K562 (cell line): ENCODE results near the gene STPG4. TPM values are rescaled to one million over a fixed set of nuclear protein-coding genes. Genes with fewer than 3 reads are reported as not detected.

Experiments used
- BHLHE40 ChIP-seq: IDR thresholded peaks from 2 replicates; pipeline ENCODE4 v1.6.1; 2011; ENCODE audit warnings: low read length, improper control_type of control experiment
- DACH1 ChIP-seq: fragments of 450-650 bp; IDR thresholded peaks from 2 replicates; pipeline ENCODE4 v1.6.1; 2018; ENCODE audit not compliant: partially characterized antibody
- FOXM1 ChIP-seq, 2 experiments: fragments of 450-650 bp in 1 of 2; sonication (generic) in 1 of 2; formaldehyde crosslinking in 1 of 2; IDR thresholded peaks; 2 replicates each; pipeline versions ENCODE4 v1.6.1 to v1.9.0; 2017 to 2022; ENCODE audit warnings: low read depth in 2 of 2, mild to moderate bottlenecking in 2 of 2, missing genetic modification reagents in 1 of 2, moderate library complexity in 1 of 2
- HDAC1 ChIP-seq, 2 experiments: fragments of 450-650 bp; IDR thresholded peaks; 2 replicates each; pipeline ENCODE4 v1.6.1; 2016 to 2017; ENCODE audit warnings: inconsistent platforms in 1 of 2, mild to moderate bottlenecking in 1 of 2, moderate library complexity in 1 of 2
- JUN ChIP-seq, 2 experiments: sonication (generic) in 1 of 2; formaldehyde crosslinking in 1 of 2; IDR thresholded peaks; 2 replicates each; pipeline versions ENCODE4 v1.6.1 to v1.8.0; 2012 to 2022; ENCODE audit warnings: borderline replicate concordance in 2 of 2, mild to moderate bottlenecking in 2 of 2, improper control_type of control experiment in 1 of 2, low read depth in 1 of 2, low read length in 1 of 2, missing genetic modification reagents in 1 of 2
- LCOR ChIP-seq: sonication (generic); formaldehyde crosslinking; IDR thresholded peaks from 2 replicates; pipeline ENCODE4 v1.8.0; 2022; ENCODE audit warnings: mild to moderate bottlenecking, missing genetic modification reagents
- NR2C2 ChIP-seq, 2 experiments: fragments of 200-800 bp in 1 of 2; sonication (Bioruptor generic) in 1 of 2; sonication (generic) in 1 of 2; formaldehyde crosslinking in 1 of 2; IDR thresholded peaks; 2 replicates each; pipeline versions ENCODE4 v1.6.1 to v1.8.0; 2016 to 2022; ENCODE audit warnings: mild to moderate bottlenecking in 1 of 2, missing compliant biosample characterization in 1 of 2, missing genetic modification characterization in 1 of 2, missing genetic modification reagents in 1 of 2
- TEAD4 ChIP-seq, 2 experiments: sonication (generic) in 1 of 2; formaldehyde crosslinking in 1 of 2; IDR thresholded peaks; 2 replicates each; pipeline versions ENCODE4 v1.6.1 to v1.8.0; 2012 to 2022; ENCODE audit warnings: borderline replicate concordance in 1 of 2, inconsistent platforms in 1 of 2, low read length in 1 of 2, mild to moderate bottlenecking in 1 of 2, missing genetic modification reagents in 1 of 2
- TRIM24 ChIP-seq, 2 experiments: fragments of 450-650 bp; IDR thresholded peaks; 2 replicates each; pipeline ENCODE4 v1.6.1; 2016
- ZNF134 ChIP-seq: fragments of 250-450 bp; sonication (Bioruptor Pico); conservative IDR thresholded peaks from 2 replicates; pipeline ENCODE4 v1.4.0; 2020
- polyA plus RNA-seq, 8 experiments: library from polyadenylated mRNA; depleted of rRNA in 4 of 8; stranded (reverse) in 5 of 8; unstranded in 3 of 8; fragments of >200 nt; fragmentation: Nextera tagmentation in 2 of 8; fragmentation: Illumina TruSeq in 1 of 8; extraction: Ambion mirVana in 2 of 8; extraction: Trizol in 1 of 8; gene quantifications; 2 replicates each; pipeline versions ENCODE4 v1.2.1 to v1.2.3, GENCODE V29; 2011 to 2014; ENCODE audit warnings: inconsistent platforms in 1 of 8, missing spikeins in 1 of 8
- total RNA-seq, 7 experiments: library from RNA; depleted of rRNA in 6 of 7; stranded (reverse); fragments of >200 nt in 6 of 7; fragmentation: Illumina TruSeq in 2 of 7; extraction: Trizol in 2 of 7; gene quantifications; 2 replicates each; pipeline versions ENCODE4 v1.2.1 to v1.2.3, GENCODE V29; 2011 to 2021; ENCODE audit warnings: low replicate concordance in 1 of 7
- TF ChIP-seq, protein P1 (sequence below): fragments of 450-650 bp; IDR thresholded peaks from 2 replicates; pipeline ENCODE4 v1.7.0; 2016; ENCODE audit warnings: borderline replicate concordance
- TF ChIP-seq, protein P2 (sequence below): fragments of 450-650 bp; IDR thresholded peaks from 2 replicates; pipeline ENCODE4 v1.6.1; 2016; ENCODE audit warnings: low read depth
- TF ChIP-seq, protein P3 (sequence below): fragments of 200-800 bp; sonication (Bioruptor generic); IDR thresholded peaks from 2 replicates; pipeline ENCODE4 v1.6.1; 2017; ENCODE audit warnings: missing genetic modification characterization, missing compliant biosample characterization

STPG4 gene
- total and polyA plus RNA-seq, 9 of the 15 experiments (the other 6 are each of a cell fraction or from before 2014, with no cell fraction given): 0.10 to 0.68 (median 0.22) TPM; not detected in 6

DNA sequence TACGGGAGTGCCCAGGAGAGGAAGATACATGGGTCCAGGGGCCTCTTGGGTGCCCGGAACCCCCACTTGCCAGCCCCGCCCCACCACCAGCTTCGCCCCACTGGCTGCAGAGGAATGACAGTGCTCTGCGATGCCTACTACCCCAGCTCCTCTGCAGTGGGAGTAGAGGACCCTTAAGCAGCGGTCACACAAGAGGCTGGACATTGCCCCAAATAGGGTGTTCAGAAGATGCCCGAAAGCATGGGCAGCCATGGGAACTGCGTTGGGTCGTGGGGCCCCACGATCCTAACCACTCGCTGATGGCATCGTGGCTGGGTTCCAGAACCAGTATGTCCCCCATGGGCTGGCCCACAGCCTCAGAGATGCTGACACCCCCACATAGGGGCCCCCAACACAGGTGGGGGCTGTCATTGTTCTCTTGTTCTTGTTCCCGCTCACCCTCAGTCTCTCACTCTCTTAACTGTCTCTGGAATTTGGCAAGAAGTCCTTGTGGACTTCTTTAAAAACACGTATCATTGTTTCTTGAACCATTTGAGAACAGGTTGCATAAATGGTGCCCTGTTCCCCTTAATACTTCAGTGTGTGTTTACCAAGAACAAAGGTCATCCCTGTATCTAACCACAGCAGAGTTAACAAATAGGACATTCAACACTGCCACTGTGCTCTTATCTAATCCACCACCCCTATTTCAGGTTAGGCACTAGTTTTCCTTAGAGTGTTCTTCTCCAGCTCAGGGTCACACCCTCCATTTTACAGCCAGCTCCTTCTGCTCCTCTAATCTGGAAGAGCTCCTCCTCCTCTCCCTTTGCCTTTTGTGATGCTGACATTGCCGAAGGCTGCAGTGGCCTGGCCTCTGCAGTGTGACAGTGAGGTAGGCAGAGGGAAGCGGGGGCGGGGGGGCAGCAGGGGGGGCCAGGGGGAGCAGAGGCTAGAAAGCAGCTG is 76.3 kb downstream of the STPG4 start (continued):
- TF ChIP-seq JUN (IDR thresholded peaks at IDR 0.05; ENCODE audit: borderline replicate concordance, low read depth, low read length) (0 out of 2 replicates have a peak, but pooled peaks have one; percentile 36), JUN (CRISPR knock-in tag; IDR thresholded peaks at IDR 0.05; ENCODE audit: borderline replicate concordance) (no peak), NR2C2 (CRISPR knock-in tag; IDR thresholded peaks at IDR 0.05) (no peak), NR2C2 (tag; IDR thresholded peaks at IDR 0.05) (0 out of 2 replicates have a peak, but pooled peaks have one; percentile 30), TEAD4 (IDR thresholded peaks at IDR 0.05; ENCODE audit: low read length) (peak; percentile 93), TEAD4 (CRISPR knock-in tag; IDR thresholded peaks at IDR 0.05; ENCODE audit: borderline replicate concordance) (no peak), FOXM1 (IDR thresholded peaks at IDR 0.05; ENCODE audit: low read depth) (peak; percentile 82), FOXM1 (CRISPR knock-in tag; IDR thresholded peaks at IDR 0.05; ENCODE audit: low read depth) (no peak), HDAC1 (IDR thresholded peaks at IDR 0.05) (peak in 1 of 2 experiments; percentile 89; a peak in 2 of 4 replicates), BHLHE40 (peak; percentile 62), DACH1 (peak; percentile 34), LCOR (peak; percentile 30; the same call in 1 of the 2 replicates), ZNF134 (CRISPR knock-in tag) (peak; percentile 91), TRIM24 (IDR thresholded peaks at IDR 0.05) (peak; percentile 68 to 84)
- TF ChIP-seq, protein P1, sequence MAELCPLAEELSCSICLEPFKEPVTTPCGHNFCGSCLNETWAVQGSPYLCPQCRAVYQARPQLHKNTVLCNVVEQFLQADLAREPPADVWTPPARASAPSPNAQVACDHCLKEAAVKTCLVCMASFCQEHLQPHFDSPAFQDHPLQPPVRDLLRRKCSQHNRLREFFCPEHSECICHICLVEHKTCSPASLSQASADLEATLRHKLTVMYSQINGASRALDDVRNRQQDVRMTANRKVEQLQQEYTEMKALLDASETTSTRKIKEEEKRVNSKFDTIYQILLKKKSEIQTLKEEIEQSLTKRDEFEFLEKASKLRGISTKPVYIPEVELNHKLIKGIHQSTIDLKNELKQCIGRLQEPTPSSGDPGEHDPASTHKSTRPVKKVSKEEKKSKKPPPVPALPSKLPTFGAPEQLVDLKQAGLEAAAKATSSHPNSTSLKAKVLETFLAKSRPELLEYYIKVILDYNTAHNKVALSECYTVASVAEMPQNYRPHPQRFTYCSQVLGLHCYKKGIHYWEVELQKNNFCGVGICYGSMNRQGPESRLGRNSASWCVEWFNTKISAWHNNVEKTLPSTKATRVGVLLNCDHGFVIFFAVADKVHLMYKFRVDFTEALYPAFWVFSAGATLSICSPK: no peak
- TF ChIP-seq, protein P2, sequence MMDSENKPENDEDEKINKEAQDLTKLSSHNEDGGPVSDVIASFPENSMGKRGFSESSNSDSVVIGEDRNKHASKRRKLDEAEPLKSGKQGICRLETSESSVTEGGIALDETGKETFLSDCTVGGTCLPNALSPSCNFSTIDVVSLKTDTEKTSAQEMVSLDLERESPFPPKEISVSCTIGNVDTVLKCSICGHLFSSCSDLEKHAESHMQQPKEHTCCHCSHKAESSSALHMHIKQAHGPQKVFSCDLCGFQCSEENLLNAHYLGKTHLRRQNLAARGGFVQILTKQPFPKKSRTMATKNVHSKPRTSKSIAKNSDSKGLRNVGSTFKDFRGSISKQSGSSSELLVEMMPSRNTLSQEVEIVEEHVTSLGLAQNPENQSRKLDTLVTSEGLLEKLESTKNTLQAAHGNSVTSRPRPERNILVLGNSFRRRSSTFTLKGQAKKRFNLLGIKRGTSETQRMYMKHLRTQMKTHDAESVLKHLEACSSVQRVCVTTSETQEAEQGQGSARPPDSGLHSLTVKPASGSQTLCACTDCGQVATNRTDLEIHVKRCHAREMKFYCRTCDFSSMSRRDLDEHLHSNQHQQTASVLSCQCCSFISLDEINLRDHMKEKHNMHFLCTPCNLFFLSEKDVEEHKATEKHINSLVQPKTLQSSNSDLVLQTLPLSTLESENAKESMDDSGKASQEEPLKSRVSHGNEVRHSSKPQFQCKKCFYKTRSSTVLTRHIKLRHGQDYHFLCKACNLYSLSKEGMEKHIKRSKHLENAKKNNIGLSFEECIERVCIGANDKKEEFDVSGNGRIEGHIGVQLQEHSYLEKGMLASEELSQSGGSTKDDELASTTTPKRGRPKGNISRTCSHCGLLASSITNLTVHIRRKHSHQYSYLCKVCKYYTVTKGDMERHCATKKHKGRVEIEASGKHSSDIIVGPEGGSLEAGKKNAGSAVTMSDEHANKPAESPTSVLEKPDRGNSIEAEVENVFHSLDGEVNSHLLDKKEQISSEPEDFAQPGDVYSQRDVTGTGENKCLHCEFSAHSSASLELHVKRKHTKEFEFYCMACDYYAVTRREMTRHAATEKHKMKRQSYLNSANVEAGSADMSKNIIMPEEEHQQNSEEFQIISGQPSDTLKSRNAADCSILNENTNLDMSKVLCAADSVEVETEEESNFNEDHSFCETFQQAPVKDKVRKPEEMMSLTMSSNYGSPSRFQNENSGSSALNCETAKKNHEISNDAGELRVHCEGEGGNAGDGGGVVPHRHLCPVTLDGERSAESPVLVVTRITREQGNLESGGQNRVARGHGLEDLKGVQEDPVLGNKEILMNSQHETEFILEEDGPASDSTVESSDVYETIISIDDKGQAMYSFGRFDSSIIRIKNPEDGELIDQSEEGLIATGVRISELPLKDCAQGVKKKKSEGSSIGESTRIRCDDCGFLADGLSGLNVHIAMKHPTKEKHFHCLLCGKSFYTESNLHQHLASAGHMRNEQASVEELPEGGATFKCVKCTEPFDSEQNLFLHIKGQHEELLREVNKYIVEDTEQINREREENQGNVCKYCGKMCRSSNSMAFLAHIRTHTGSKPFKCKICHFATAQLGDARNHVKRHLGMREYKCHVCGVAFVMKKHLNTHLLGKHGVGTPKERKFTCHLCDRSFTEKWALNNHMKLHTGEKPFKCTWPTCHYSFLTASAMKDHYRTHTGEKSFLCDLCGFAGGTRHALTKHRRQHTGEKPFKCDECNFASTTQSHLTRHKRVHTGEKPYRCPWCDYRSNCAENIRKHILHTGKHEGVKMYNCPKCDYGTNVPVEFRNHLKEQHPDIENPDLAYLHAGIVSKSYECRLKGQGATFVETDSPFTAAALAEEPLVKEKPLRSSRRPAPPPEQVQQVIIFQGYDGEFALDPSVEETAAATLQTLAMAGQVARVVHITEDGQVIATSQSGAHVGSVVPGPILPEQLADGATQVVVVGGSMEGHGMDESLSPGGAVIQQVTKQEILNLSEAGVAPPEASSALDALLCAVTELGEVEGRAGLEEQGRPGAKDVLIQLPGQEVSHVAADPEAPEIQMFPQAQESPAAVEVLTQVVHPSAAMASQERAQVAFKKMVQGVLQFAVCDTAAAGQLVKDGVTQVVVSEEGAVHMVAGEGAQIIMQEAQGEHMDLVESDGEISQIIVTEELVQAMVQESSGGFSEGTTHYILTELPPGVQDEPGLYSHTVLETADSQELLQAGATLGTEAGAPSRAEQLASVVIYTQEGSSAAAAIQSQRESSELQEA: no peak
- TF ChIP-seq, protein P3, sequence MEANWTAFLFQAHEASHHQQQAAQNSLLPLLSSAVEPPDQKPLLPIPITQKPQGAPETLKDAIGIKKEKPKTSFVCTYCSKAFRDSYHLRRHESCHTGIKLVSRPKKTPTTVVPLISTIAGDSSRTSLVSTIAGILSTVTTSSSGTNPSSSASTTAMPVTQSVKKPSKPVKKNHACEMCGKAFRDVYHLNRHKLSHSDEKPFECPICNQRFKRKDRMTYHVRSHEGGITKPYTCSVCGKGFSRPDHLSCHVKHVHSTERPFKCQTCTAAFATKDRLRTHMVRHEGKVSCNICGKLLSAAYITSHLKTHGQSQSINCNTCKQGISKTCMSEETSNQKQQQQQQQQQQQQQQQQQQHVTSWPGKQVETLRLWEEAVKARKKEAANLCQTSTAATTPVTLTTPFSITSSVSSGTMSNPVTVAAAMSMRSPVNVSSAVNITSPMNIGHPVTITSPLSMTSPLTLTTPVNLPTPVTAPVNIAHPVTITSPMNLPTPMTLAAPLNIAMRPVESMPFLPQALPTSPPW: peak; percentile 63
